GM12873 (cell line): ENCODE measurements around the gene SEZ6L.
A peak's percentile ranks its signal among the peaks of the same experiment; 100 is the strongest.

Source experiments
- CTCF ChIP-seq: IDR thresholded peaks from 2 replicates; pipeline ENCODE4 v1.5.1; 2012; ENCODE audit warnings: low read depth, mild to moderate bottlenecking, moderate library complexity, low read length, control low read depth; ENCODE audit not compliant: insufficient read depth; ENCODE audit errors: missing control alignments

The SEZ6L gene

DNA sequence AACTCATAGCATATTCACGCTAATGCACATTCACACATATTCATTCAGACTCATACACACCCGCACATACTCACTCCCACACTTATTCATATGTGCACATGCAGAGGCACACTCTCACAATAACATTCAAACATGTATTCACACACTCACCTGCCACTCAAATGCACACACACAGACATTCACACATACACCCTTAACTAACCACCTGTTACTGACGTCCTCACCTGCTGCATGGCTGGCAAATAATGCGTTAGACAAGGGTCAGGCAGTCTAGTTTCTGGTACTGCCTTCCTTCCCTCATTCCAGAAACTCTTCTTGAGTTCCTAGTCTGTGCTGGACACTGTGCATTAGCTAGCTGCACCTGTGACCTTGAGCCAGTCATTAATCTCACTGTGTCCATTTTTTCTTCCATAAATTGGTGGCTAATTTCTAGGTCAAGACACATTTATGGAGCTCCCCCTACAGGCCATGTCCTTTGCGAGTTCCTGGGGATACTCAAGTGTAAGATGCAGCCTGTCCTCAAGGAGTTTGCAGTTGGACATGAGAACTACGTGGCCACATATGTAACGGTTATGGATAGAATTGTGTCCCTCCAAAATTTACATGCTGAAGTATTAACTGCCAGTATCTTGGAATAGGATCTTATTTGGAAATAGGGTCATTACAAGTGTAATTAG is 34.5 kb upstream of the SEZ6L start:
- TF ChIP-seq CTCF: peak; percentile 55

GRCh38 chr22:26135806-26136205 is 33.5 kb upstream of the SEZ6L start:
- no peak for TF ChIP-seq CTCF

GRCh38 chr22:26139310-26139709 is 30.0 kb upstream of the SEZ6L start:
- no peak for TF ChIP-seq CTCF

DNA sequence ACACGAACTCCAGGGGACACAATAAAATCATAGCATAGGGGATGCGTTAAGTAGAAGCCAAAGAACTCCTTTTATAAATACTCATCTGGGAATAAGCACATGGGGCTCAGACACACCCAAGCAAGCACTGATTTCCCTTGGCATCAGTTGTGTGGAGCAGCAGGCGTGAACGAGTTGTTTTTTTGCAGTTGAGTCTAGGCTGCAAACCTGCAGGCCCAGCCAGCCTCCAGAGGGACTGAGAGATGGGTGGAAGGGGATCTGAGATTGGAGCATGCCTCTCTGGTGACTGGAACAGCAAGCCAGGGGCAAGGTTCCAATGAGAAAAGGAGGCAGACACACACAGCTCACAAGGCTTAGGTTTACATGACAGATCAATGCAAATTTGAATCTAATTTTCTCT is 27.4 kb upstream of the SEZ6L start:
- TF ChIP-seq CTCF: no peak

DNA sequence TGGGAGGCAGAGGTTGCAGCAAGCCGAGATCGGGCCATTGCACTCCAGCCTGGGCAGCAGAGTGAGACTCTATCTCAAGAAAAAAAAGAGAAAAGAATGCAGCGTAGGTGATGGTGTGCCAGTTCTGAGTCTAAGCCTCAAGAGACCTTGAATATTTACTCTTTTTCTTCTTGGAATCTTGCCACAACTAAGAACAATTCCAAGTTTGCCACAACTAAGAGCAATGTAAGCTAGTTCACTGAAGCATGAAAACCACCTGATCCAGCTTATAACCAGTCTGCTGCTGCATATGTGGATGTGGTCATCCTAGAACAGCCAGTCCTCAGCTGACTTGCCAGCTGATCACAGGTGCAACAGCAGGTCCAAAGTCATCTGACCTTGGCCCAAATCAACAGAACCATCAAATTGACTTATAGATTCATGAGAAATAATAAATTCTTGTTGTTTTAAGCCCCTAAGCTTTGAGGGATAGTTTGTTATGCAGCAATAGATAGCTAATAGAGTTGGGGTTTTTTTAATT is 25.4 kb upstream of the SEZ6L start:
- no peak for TF ChIP-seq CTCF

GRCh38 chr22:26159886-26160285 is 9.4 kb upstream of the SEZ6L start:
- no peak for TF ChIP-seq CTCF

DNA sequence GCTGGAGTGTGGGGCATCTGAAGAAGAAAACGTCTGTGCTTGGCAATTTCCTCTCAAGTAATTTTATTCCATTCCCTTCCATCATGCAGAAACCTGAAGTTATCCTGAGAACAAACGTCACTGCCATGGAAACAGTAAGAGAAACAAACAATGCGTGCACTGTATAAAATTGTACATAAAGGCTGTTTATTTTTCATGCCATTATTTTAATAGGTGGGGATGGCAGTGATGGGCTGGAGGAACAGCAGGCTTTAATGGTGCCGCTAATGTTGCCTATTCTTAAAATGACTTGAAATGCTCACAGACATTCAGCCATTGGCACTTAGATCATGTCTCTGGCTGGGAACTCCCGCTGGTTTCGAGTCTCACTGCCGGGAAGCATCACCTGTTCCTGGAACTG is 7.5 kb upstream of the SEZ6L start:
- no peak for TF ChIP-seq CTCF
